MM.1S (cell line): ENCODE measurements around the gene ZNF37A.

Experiments
- DNase-seq: peaks from one replicate; pipeline ENCODE4 v3.0.0-alpha.2; 2015
- H2AFZ ChIP-seq: fragments of 300-600 bp; sonication (generic); 2 replicates; pipeline ENCODE4 v1.6.0; 2016; ENCODE audit warnings: antibody characterized with exemption, low read length
- H3F3A ChIP-seq: fragments of 300-600 bp; sonication (generic); 2 replicates; pipeline ENCODE4 v1.6.1; 2016; ENCODE audit warnings: mild to moderate bottlenecking, antibody characterized with exemption, low read length, moderate library complexity, mixed read lengths; ENCODE audit not compliant: insufficient read depth
- H3K27ac ChIP-seq: fragments of 300-600 bp; sonication (generic); 2 replicates; pipeline ENCODE4 v1.5.1; 2016; ENCODE audit warnings: mild to moderate bottlenecking, low read length
- H3K27me3 ChIP-seq: fragments of 300-600 bp; sonication (generic); replicated peaks from 2 replicates; pipeline ENCODE4 v1.6.0; 2016; ENCODE audit warnings: low read length; ENCODE audit not compliant: insufficient read depth
- H3K36me3 ChIP-seq: fragments of 300-600 bp; sonication (generic); replicated peaks from 2 replicates; pipeline ENCODE4 v1.6.1; 2016; ENCODE audit warnings: mild to moderate bottlenecking, low read length, mixed read lengths; ENCODE audit not compliant: insufficient read depth
- H3K4me1 ChIP-seq: fragments of 300-600 bp; sonication (generic); 2 replicates; pipeline ENCODE4 v1.6.1; 2016; ENCODE audit warnings: low read length, mixed read lengths
- H3K4me2 ChIP-seq: fragments of 300-600 bp; sonication (generic); 2 replicates; pipeline ENCODE4 v1.6.0; 2016; ENCODE audit warnings: low read depth, low read length
- H3K4me3 ChIP-seq: fragments of 300-600 bp; sonication (generic); 2 replicates; pipeline ENCODE4 v1.5.1; 2016; ENCODE audit warnings: low read length, mixed read lengths
- H3K79me2 ChIP-seq: fragments of 300-600 bp; sonication (generic); 2 replicates; pipeline ENCODE4 v1.6.1; 2016; ENCODE audit warnings: mixed run types, low read length, mixed read lengths
- H3K9ac ChIP-seq: fragments of 300-600 bp; sonication (generic); 2 replicates; pipeline ENCODE4 v1.6.1; 2016; ENCODE audit warnings: low read length, mixed read lengths
- H3K9me2 ChIP-seq: fragments of 300-600 bp; sonication (generic); replicated peaks from 2 replicates; pipeline ENCODE4 v1.6.1; 2016; ENCODE audit warnings: mild to moderate bottlenecking, low read length, mixed read lengths; ENCODE audit not compliant: insufficient read depth
- H3K9me3 ChIP-seq: fragments of 300-600 bp; sonication (generic); replicated peaks from 2 replicates; pipeline ENCODE4 v1.6.1; 2016; ENCODE audit warnings: mild to moderate bottlenecking, low read length, mixed read lengths; ENCODE audit not compliant: insufficient read depth
- H4K20me1 ChIP-seq: fragments of 300-600 bp; sonication (generic); 2 replicates; pipeline ENCODE4 v1.6.1; 2016; ENCODE audit warnings: mild to moderate bottlenecking, low read length, moderate library complexity, mixed read lengths; ENCODE audit not compliant: insufficient read depth
- EZH2 ChIP-seq: fragments of 300-600 bp; sonication (generic); optimal IDR thresholded peaks from 2 replicates; pipeline ENCODE3; 2017; ENCODE audit warnings: low read depth, mild to moderate bottlenecking, antibody characterized with exemption, low read length, mixed read lengths
- EZH2phosphoT487 ChIP-seq: fragments of 300-600 bp; sonication (generic); IDR thresholded peaks from 2 replicates; pipeline ENCODE4 v1.6.1; 2018; ENCODE audit warnings: antibody characterized with exemption, low read length
- TF ChIP-seq, protein P1 (sequence below): fragments of 300-600 bp; sonication (generic); IDR thresholded peaks from 2 replicates; pipeline ENCODE4 v1.5.1; 2016; ENCODE audit warnings: antibody characterized with exemption, low read length, mixed read lengths

The ZNF37A gene

DNA sequence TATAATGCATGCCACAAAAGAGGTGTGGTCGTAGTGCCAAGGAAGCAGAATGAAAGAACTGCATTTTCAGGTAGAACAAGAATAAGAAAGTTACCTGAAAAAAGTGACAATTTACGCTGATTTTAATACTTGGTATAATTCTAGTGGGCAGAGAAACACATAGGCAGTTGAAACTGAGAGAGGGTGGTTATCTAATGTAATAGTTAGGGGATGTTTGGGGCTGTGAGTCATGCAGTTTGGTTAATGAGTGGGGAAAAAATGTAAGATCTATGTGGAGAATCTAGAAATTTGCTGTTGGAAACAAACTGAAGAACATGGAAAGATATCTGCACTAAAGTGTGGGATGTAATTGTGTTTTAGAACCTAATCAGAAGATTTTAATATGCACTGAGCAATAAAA is 33.7 kb downstream of the ZNF37A start:
- Histone ChIP-seq H3K9me2 (no peaks in the 10 kb centered on the region), H3K9me3 (no peaks in the 10 kb centered on the region), H3K4me2 (no peak overlapping the region), H3F3A (no peaks in the 10 kb centered on the region), H3K27ac (no peak overlapping the region), H3K4me3 (no peak overlapping the region), H3K36me3 (no peaks in the 10 kb centered on the region), H3K27me3 (no peaks in the 10 kb centered on the region), H2AFZ (no peak overlapping the region), H3K9ac (no peak overlapping the region), H3K79me2 (no peaks in the 10 kb centered on the region), H3K4me1 (no peaks in the 10 kb centered on the region), H4K20me1 (no peaks in the 10 kb centered on the region)
- TF ChIP-seq EZH2phosphoT487 (no peak), EZH2 (no peak)
- TF ChIP-seq, protein P1, sequence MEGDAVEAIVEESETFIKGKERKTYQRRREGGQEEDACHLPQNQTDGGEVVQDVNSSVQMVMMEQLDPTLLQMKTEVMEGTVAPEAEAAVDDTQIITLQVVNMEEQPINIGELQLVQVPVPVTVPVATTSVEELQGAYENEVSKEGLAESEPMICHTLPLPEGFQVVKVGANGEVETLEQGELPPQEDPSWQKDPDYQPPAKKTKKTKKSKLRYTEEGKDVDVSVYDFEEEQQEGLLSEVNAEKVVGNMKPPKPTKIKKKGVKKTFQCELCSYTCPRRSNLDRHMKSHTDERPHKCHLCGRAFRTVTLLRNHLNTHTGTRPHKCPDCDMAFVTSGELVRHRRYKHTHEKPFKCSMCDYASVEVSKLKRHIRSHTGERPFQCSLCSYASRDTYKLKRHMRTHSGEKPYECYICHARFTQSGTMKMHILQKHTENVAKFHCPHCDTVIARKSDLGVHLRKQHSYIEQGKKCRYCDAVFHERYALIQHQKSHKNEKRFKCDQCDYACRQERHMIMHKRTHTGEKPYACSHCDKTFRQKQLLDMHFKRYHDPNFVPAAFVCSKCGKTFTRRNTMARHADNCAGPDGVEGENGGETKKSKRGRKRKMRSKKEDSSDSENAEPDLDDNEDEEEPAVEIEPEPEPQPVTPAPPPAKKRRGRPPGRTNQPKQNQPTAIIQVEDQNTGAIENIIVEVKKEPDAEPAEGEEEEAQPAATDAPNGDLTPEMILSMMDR = no peak
- no peak for DNase-seq

DNA sequence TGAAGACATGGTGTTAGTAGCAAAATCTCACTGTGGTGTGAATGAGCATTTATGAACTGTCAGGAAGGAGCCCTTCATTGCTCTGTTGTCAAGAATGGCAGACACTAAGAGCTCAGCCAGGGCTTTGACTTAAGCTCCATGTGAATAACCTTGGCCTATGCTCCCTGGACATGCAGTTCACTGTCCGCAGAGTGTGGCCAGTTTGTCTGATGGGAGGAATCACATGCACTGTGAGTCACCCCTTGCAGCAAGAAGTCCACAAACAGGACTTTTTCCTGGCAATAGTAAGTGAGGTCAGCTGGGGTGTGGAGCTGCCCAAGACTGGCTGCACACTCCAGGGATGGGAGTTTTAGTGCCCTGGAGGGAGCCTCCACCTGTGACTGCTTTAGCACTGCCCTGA is 49.5 kb downstream of the ZNF37A start:
- DNase-seq = no peak
- no peak overlapping the region for H3K9ac ChIP-seq
- H3K4me3 ChIP-seq = no peak overlapping the region
- H3K27ac ChIP-seq = no peak overlapping the region
- no peaks in the 10 kb centered on the region for H3K36me3 ChIP-seq
- TF ChIP-seq, protein P1 = no peak
- TF ChIP-seq EZH2 (no peak), EZH2phosphoT487 (no peak)
- H3K9me3 ChIP-seq = no peaks in the 10 kb centered on the region
- no peak overlapping the region for H3K4me2 ChIP-seq
- no peaks in the 10 kb centered on the region for H3K27me3 ChIP-seq
- H4K20me1 ChIP-seq = no peaks in the 10 kb centered on the region
- no peaks in the 10 kb centered on the region for H3K9me2 ChIP-seq
- H3K4me1 ChIP-seq = no peaks in the 10 kb centered on the region
- no peaks in the 10 kb centered on the region for H3F3A ChIP-seq
- no peaks in the 10 kb centered on the region for H3K79me2 ChIP-seq
- H2AFZ ChIP-seq = no peak overlapping the region

DNA sequence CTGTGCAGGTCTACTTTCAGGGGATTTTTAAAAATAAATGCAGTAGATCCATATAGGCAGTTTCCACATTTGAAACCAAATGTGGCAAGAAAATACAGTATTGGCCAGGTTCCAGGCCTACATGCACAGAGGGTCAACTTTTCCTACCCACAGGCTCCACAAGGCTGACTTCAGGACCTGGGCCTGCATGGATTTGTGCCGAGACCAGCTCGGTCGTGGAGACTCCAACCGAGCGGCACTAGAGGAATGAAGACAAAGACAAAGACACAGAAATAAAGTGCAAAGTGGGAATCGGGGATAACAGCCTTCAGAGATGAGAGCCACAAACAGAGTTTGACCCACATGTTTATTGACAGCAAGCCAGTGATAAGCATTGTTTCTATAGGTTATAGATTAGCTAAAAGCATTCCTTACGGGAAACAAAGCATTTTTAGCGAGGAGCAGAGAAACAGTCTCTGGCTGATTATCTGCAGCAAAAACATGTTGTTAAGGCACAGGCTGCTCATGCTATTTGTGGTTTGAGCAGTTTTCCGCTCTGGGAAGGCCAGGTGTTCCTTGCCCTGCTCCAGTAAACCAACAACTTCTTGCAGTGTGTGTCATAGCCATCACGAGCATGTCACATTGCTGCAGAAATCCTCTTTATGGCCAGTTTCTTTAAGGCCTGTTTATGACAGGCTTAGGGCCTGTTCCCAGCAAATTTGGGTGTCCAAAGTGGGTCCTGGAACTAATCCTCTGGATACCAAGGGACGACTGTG is 52.6 kb downstream of the ZNF37A start:
- Histone ChIP-seq H3K27ac (no peak overlapping the region; the same call in 1 of the 2 replicates), H4K20me1 (no peaks in the 10 kb centered on the region), H3K4me2 (no peak overlapping the region), H3F3A (no peaks in the 10 kb centered on the region), H3K4me1 (no peaks in the 10 kb centered on the region), H3K4me3 (no peak overlapping the region), H3K9me2 (no peaks in the 10 kb centered on the region), H3K36me3 (no peaks in the 10 kb centered on the region), H3K9me3 (no peaks in the 10 kb centered on the region), H3K9ac (no peak overlapping the region), H2AFZ (no peak overlapping the region), H3K79me2 (no peaks in the 10 kb centered on the region), H3K27me3 (no peaks in the 10 kb centered on the region)
- TF ChIP-seq EZH2 = no peak
- TF ChIP-seq, protein P1 = no peak
- no peak for TF ChIP-seq EZH2phosphoT487
- peak; percentile 36 for DNase-seq
